Right lobe of liver (tissue), 4 donors: ENCODE results near the gene CLOCK.

ENCODE experiments used
- CTCF ChIP-seq, 4 donors: fragments of 200-600 bp in 3 of 4; fragments of 450-650 bp in 1 of 4; IDR thresholded peaks; one replicate each; pipeline versions ENCODE4 v1.5.1 to v1.8.0; 2016 to 2022; ENCODE audit warnings: antibody characterized with exemption in 4 of 4, mild to moderate bottlenecking in 2 of 4
- POLR2A ChIP-seq: fragments of 450-650 bp; IDR thresholded peaks from one replicate; pipeline ENCODE4 v1.6.1; 2017; ENCODE audit warnings: antibody characterized with exemption, mild to moderate bottlenecking
- donor health status: DM: no; HTN: no; CAD: no.
- donor health status: DM: no; HTN: no; CAD: no.
- donor health status: DM: no; HTN: yes; CAD: no.

DNA sequence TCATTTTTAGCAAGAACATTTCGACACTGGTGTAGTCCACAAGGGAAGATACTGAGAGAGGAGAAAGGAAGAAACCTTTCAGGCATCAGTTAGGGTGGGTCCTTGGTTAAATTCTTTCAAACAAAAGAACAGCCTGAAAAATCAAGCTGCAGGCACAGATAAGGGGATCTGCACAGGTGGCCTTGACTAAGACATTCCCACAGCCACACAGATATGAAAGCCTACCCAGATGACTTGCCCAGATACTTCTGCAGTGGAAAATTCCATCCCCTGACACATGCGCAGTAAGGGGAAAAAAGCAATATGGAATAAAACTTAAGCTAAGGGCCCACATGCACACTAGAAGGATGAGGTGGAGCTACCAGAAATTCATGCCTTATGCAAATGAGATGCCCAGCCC, 159.9 kb downstream of the CLOCK start:
- TF ChIP-seq CTCF (IDR thresholded peaks at IDR 0.05) (no peak), POLR2A (no peak)
